T-helper 2 cell treated with Interferon-gamma antibody and Interleukin-4, amounts not matched to agents 5 μg/mL and 100 μg/mL, for 36 hours (primary cell): Measurements from ENCODE around the gene HMG20A.
"Not testable (repeated sequence)": the region's sequence is repeated elsewhere in the genome, so short reads cannot be mapped to it uniquely, and the experiment has no call there.

Experiments
- DNase-seq: peaks from one replicate; pipeline ENCODE4 v3.0.0; 2021; ENCODE audit warnings: low spot score
- H3K27ac Mint-ChIP-seq: one replicate; pipeline ENCODE4 v1.8.0; 2021; ENCODE audit warnings: mild to moderate bottlenecking, mixed read lengths
- H3K27me3 Mint-ChIP-seq: one replicate; pipeline ENCODE4 v1.8.0; 2021; ENCODE audit warnings: low read depth, mixed read lengths
- H3K36me3 Mint-ChIP-seq: one replicate; pipeline ENCODE4 v1.8.0; 2021; ENCODE audit warnings: low read depth, mixed read lengths
- H3K4me1 Mint-ChIP-seq: one replicate; pipeline ENCODE4 v1.8.0; 2021; ENCODE audit warnings: low read depth, mixed read lengths
- H3K4me3 Mint-ChIP-seq: one replicate; pipeline ENCODE4 v1.8.0; 2022; ENCODE audit warnings: mild to moderate bottlenecking, moderate library complexity, mixed read lengths
- H3K9me3 Mint-ChIP-seq: one replicate; pipeline ENCODE4 v1.8.0; 2021; ENCODE audit warnings: mixed read lengths

Gene HMG20A

GRCh38 chr15:77395013-77395774, 25.5 kb upstream of the HMG20A start:
- DNase-seq = no peak
- Mint-ChIP-seq H3K27me3 (no peaks in the 10 kb centered on the region), H3K27ac (no peak overlapping the region), H3K36me3 (peaks cover 13% of the 10 kb centered on the region), H3K9me3 (peaks cover 53% of the 10 kb centered on the region), H3K4me1 (no peaks in the 10 kb centered on the region), H3K4me3 (no peak overlapping the region)

- Mint-ChIP-seq H3K4me1 (peaks cover 3% of the 10 kb centered on the region), H3K9me3 (peaks cover 60% of the 10 kb centered on the region), H3K27me3 (no peaks in the 10 kb centered on the region), H3K36me3 (peaks cover 18% of the 10 kb centered on the region), H3K27ac (no peak overlapping the region), H3K4me3 (no peak overlapping the region)
- no peak for DNase-seq
Measured at GRCh38 chr15:77396692-77397091, 24.0 kb upstream of the HMG20A start.

GRCh38 chr15:77398927-77399326, 21.8 kb upstream of the HMG20A start:
- peaks cover 17% of the 10 kb centered on the region for H3K36me3 Mint-ChIP-seq
- peaks cover 60% of the 10 kb centered on the region for H3K9me3 Mint-ChIP-seq

GRCh38 chr15:77400258-77400657, 20.4 kb upstream of the HMG20A start:
- Mint-ChIP-seq H3K9me3 (peaks cover 50% of the 10 kb centered on the region), H3K27me3 (no peaks in the 10 kb centered on the region), H3K27ac (no peak overlapping the region), H3K36me3 (peaks cover 13% of the 10 kb centered on the region), H3K4me1 (peaks cover 10% of the 10 kb centered on the region), H3K4me3 (no peak overlapping the region)
- DNase-seq = no peak

More at GRCh38 chr15:77398927-77399326, 21.8 kb upstream of the HMG20A start:
- H3K27ac Mint-ChIP-seq = no peak overlapping the region
- DNase-seq = no peak
- H3K27me3 Mint-ChIP-seq = no peaks in the 10 kb centered on the region
- H3K4me3 Mint-ChIP-seq = no peak overlapping the region
- peaks cover 10% of the 10 kb centered on the region for H3K4me1 Mint-ChIP-seq

- Mint-ChIP-seq H3K36me3 (peaks cover 11% of the 10 kb centered on the region), H3K27me3 (no peaks in the 10 kb centered on the region), H3K4me1 (peaks cover 27% of the 10 kb centered on the region), H3K27ac (no peak overlapping the region), H3K4me3 (no peak overlapping the region), H3K9me3 (peaks cover 30% of the 10 kb centered on the region)
- DNase-seq = no peak
Measured at GRCh38 chr15:77402740-77403379, 17.8 kb upstream of the HMG20A start.

- peaks cover 38% of the 10 kb centered on the region for H3K4me1 Mint-ChIP-seq
- not testable (repeated sequence) for H3K27ac Mint-ChIP-seq, H3K4me3 Mint-ChIP-seq, H3K36me3 Mint-ChIP-seq, H3K27me3 Mint-ChIP-seq, DNase-seq, H3K9me3 Mint-ChIP-seq
Measured at GRCh38 chr15:77406173-77406759, 14.4 kb upstream of the HMG20A start.

- no peaks in the 10 kb centered on the region for H3K9me3 Mint-ChIP-seq
- H3K27me3 Mint-ChIP-seq = no peaks in the 10 kb centered on the region
- H3K4me3 Mint-ChIP-seq = no peak overlapping the region
- H3K27ac Mint-ChIP-seq = no peak overlapping the region
- DNase-seq = no peak
- H3K36me3 Mint-ChIP-seq = peaks cover 1% of the 10 kb centered on the region
- H3K4me1 Mint-ChIP-seq = peaks cover 37% of the 10 kb centered on the region
Measured at GRCh38 chr15:77406846-77407245, 13.8 kb upstream of the HMG20A start.

GRCh38 chr15:77409259-77410156, 11.2 kb upstream of the HMG20A start:
- H3K27me3 Mint-ChIP-seq = no peaks in the 10 kb centered on the region
- H3K36me3 Mint-ChIP-seq = peaks cover 1% of the 10 kb centered on the region
- peak overlapping the region; percentile 85 for H3K27ac Mint-ChIP-seq
- no peaks in the 10 kb centered on the region for H3K9me3 Mint-ChIP-seq
- peak overlapping the region; percentile 69 for H3K4me3 Mint-ChIP-seq
- DNase-seq = peak; percentile 26
- peaks cover 37% of the 10 kb centered on the region for H3K4me1 Mint-ChIP-seq

GRCh38 chr15:77410157-77410500, 10.6 kb upstream of the HMG20A start:
- H3K27ac Mint-ChIP-seq = peak overlapping the region; percentile 85
- not testable (repeated sequence) for DNase-seq, H3K9me3 Mint-ChIP-seq, H3K36me3 Mint-ChIP-seq, H3K27me3 Mint-ChIP-seq
- peak overlapping the region; percentile 69 for H3K4me3 Mint-ChIP-seq
- H3K4me1 Mint-ChIP-seq = peaks cover 39% of the 10 kb centered on the region

GRCh38 chr15:77410701-77411618, 9.7 kb upstream of the HMG20A start:
- Mint-ChIP-seq H3K9me3 (no peaks in the 10 kb centered on the region), H3K4me3 (no peak overlapping the region), H3K27me3 (no peaks in the 10 kb centered on the region), H3K4me1 (peaks cover 36% of the 10 kb centered on the region), H3K27ac (no peak overlapping the region), H3K36me3 (peaks cover 1% of the 10 kb centered on the region)
- DNase-seq = no peak

GRCh38 chr15:77411619-77411976, 9.1 kb upstream of the HMG20A start:
- no peak overlapping the region for H3K27ac Mint-ChIP-seq
- H3K4me1 Mint-ChIP-seq = peaks cover 30% of the 10 kb centered on the region
- H3K9me3 Mint-ChIP-seq = no peaks in the 10 kb centered on the region
- peaks cover 1% of the 10 kb centered on the region for H3K36me3 Mint-ChIP-seq
- no peak for DNase-seq
- no peak overlapping the region for H3K4me3 Mint-ChIP-seq
- no peaks in the 10 kb centered on the region for H3K27me3 Mint-ChIP-seq

GRCh38 chr15:77412972-77413698, 7.6 kb upstream of the HMG20A start:
- no peak overlapping the region for H3K4me3 Mint-ChIP-seq
- no peaks in the 10 kb centered on the region for H3K9me3 Mint-ChIP-seq
- H3K27me3 Mint-ChIP-seq = no peaks in the 10 kb centered on the region

More at GRCh38 chr15:77412972-77413698, 7.6 kb upstream of the HMG20A start:
- Mint-ChIP-seq H3K27ac (no peak overlapping the region), H3K4me1 (peaks cover 30% of the 10 kb centered on the region), H3K36me3 (no peaks in the 10 kb centered on the region)
- no peak for DNase-seq
